PFSK-1 (cell line): Measurements from ENCODE around the gene FRMD4B.

ENCODE experiments used
- FOXP2 ChIP-seq: optimal IDR thresholded peaks from 2 replicates; pipeline ENCODE3; 2011; ENCODE audit warnings: borderline replicate concordance, control low read depth, inconsistent platforms; ENCODE audit not compliant: insufficient read depth; ENCODE audit errors: extremely low read length, extremely low read depth
- POLR2AphosphoS5 ChIP-seq: IDR thresholded peaks from 2 replicates; pipeline ENCODE4 v1.6.1; 2012; ENCODE audit warnings: low read depth, mild to moderate bottlenecking, control low read depth, low read length, moderate library complexity
- REST ChIP-seq, 2 experiments: IDR thresholded peaks; 2 replicates each; pipeline versions ENCODE4 v1.6.1 to v1.8.0; 2011 to 2012; ENCODE audit warnings: low read depth in 2 of 2, low read length in 2 of 2, control low read depth in 1 of 2, inconsistent platforms in 1 of 2, mild to moderate bottlenecking in 1 of 2, moderate library complexity in 1 of 2; ENCODE audit not compliant: insufficient read depth in 1 of 2

GRCh38 chr3:69266585-69266984 lies 119.3 kb downstream of the FRMD4B start:
- TF ChIP-seq REST (IDR thresholded peaks at IDR 0.05; ENCODE audit: insufficient read depth in 1 of 2, low read depth in 2 of 2, low read length in 2 of 2) (no peak), POLR2AphosphoS5 (no peak), FOXP2 (no peak)
